Activated CD4-positive, CD25-positive, alpha-beta regulatory T cell (primary cell): ENCODE data around the gene SESTD1.

Source experiments
- DNase-seq, 4 experiments: peaks; one replicate each; lab custom pipeline; 2025; lab: John Stamatoyannopoulos, UW

SESTD1 gene

DNA sequence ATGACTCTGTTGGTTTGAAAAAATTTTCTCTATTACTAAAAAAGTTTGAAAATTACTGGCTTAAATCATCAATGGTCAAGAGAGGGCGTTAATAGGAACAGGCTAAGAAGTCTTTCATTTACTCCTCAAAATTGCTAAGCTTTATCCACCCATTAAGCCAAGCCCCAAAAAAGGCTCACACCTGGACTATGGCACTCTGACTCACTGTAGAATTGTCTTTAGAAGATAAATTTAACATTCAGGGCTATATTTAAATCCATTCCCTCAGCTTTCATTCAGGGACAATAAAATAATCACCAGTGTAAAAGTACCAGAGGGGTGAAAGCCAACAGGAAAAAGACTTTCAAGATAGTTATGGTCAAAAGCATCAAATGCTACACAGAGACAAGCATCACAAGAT, 80.0 kb downstream of the SESTD1 start:
- no peak for DNase-seq

DNA sequence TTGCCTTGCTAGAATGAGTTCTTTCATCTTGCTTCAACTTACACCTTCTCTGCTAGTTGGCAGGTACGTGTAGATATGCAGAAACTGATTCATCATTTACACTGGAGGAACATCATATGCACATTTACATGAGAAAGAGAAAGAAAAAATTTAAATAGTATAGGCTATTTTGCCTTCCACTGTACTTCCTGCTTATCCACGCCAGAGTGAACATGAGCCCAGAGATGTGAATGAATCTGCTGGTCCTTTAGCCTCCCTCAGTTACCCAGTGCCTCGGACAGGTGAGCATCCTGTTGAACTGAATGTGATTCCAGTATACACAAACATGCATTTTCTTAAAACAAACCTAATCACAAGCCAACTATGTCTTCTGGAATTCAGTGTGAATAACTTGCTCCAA, 83.6 kb downstream of the SESTD1 start:
- no peak for DNase-seq

DNA sequence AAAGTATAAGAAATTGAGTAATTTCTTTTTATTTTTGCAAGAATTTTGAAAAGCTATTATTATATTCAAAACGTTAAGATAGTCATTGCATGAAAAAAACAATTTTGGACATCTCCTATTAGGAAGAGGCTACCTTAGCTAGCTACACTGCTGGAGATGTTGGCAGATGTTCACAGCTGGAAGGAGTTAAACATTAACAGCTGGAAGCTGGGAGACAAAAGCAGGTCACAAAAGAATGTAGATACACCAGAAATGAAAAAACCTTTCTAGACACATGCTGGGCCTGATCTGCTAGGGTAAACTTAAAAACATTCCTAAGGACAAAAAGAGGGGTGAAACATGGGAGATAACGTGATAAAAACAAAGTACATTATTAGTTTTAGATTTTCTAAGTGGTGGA, 84.4 kb downstream of the SESTD1 start:
- DNase-seq: no peak

DNA sequence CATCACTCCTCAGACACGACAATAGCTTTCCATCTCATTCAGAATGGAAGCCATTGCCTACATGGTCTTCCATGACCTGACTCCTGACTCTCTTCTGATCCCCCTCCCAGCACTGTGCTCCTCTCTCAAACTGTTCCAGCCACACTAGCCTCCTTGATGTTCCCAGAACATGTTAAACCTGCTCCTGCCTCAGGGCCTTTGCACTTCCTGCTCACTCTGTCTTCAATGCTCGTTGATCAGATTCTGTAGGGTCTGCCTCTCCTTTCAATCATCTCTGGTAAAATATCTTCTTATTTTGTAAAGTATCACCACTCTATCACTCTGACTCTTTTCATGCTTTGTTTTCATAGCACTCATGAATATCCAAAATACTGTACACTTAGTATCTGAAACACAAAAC, 84.9 kb downstream of the SESTD1 start:
- no peak for DNase-seq

DNA sequence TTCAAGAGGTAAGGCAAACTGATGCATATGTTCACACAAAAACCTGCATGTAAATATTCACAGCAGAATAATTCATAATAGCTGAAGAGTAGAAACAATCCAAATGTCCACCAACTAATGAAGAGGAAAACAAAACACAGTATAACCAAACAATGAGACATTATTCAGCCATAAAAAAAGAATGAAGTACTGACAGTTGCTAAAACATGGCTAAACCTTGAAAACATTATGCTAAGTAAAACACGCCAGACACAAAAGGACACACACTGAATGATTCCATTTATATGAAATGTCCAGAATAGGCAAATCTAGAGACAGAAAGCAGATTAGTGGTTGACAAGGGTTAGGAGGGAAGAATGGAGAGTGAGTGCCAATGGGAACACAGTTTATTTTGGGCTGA, 86.9 kb downstream of the SESTD1 start:
- DNase-seq: no peak

DNA sequence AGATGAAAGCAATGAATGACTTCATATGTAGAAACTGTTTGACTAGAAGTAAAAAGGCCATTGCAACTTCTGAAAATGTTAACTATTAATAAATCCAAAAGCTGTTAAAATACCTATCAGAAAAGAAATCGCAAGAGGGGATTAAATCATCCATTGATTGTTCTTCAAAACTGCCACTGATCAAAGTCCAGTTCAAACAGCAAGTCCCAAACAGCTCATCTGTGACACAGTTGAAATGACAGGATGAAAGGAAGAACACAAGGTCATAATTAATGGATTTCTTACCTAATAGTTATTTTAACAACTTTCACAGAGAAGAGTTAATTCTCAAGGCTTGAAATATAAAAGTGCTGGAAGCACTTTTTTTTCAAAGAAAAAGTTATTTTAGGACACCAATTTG, 90.4 kb downstream of the SESTD1 start:
- no peak for DNase-seq

DNA sequence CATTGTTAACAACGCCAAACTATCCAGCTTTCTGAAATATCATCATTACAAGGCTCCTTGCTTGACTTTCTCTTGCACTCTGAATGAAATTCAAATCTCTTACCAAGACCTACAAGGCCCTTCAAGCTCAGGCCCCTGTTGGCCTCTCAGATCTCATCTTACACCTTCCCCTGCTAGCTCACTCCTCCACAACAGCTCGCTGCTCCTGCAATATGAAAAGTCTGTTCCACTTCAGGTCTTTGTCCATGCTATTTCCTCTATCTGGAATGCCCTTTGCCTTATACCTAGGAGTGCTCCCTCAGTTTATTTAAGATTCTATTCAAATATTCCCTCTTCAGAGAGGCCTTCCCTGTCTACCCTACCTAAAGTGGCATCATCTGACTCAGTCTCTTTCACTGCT, 91.7 kb downstream of the SESTD1 start:
- DNase-seq: no peak

DNA sequence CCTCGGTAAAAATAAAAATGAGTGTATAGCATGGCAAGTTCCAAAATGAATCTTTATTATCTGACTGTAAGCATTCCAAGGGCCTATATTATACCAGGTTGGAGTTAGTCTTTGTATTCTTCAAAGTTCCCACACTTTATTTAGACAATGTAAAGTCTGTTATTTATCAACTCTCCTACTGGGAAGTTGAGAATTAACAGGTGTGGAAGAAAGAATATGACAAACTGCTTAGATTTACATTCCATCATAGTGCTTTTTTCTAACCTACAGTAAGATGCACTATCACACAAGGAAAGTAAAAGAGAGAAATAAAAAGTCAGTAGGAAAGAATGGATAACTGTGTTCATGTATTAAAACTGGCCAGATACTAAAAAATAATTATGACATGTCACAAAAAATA, 93.3 kb downstream of the SESTD1 start:
- no peak for DNase-seq

DNA sequence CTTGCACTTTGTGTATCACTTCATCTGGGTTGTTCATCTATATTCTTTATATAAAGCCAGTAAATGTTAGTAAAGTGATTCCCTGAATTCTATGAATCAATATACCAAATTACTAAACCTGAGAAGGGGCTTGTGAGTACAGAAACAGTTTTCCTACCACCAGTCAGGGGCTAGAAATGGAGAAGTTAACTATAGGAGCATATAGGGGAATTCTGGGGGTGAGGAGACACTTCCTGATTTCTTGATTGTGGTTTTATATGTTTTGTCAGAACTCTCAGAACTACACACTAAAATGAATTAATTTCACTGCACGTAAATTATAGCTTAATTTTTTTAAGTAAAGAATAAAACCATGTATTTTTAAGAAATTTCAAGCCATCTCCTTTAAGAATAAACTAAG, 93.7 kb downstream of the SESTD1 start:
- no peak for DNase-seq

DNA sequence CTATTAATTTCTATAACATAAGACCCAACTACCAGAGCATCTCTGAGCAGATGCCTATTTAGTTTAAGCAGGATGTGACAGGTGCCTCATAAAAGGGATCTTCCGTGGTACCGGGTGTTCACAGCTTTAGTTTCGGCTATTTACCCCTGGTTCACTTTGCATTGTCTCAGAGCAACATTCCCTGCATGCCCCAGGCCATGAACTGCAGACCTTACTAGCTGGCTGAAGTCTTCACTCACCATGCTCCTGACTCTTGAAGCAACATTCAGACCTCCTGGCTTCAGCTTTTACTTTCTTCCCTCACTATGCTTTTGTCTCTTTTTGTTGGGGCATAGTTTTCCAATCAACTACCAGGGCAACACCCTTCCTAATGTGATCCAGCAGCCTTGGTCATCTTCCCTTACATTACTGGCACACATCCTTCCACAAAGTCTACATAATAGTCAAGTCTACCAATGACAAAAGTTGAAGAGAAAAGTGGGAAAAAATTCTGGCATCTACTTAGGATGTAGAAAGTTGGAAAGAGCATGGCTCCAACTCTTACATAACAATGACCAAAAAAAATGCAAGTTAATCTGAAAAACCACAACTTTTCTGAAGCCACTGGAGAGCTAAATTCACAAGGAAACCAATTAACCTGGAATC, 99.2 kb downstream of the SESTD1 start:
- no peak for DNase-seq

DNA sequence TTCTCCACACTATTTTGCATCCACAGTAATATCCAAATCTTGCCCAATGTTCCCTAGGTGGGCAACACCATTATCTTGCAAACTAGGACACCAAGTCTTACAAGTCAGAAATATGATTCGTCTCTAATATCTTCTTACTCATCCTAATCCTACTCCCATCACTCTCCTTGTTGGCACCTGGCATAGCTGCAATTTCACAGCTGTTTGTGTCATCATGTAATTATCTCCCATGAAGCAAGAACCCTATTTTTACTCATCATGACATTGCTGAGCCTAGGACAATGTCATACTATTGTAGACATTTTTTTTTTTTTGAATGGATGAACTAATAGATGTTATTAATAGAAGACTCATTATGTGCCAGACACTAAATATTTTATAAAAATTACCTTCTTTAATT, 123.4 kb downstream of the SESTD1 start:
- no peak for DNase-seq

DNA sequence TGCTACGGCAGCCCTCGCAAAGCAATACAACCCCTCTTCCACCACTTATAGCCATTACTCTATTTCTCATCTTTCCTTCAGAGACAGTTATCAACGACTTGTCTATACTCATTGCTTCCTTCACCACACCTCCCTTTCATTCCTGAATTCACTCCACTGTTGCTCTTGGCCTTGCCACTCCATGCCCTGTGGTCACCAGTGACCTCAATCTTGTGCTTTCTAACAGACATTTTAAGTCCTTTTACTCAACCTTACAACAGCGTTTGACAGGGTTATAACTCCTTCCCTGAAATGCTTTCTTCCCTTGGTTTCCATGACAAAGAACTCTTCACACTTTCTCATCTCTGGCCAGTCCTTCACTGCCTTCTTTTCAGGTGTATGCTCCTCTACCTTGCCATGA, 124.1 kb downstream of the SESTD1 start:
- DNase-seq: no peak

DNA sequence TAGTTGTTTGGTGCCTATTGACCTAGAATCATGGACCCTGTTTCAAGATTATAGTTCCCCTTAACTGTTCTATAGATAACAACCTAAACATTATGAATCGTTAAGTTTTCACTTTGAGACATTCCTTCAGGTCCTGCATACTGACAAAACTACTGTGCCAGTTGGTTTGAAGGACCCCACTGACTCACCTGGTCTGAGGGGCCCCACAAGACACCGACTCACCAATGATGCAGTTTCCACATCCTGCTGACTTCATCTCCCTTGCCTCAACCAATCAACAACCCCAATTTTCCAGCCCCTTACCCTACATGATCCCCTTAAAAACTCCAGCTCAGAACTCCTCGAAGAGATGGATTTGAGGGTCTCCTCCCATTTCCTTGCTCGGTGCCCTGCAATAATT, 125.1 kb downstream of the SESTD1 start:
- DNase-seq: no peak

DNA sequence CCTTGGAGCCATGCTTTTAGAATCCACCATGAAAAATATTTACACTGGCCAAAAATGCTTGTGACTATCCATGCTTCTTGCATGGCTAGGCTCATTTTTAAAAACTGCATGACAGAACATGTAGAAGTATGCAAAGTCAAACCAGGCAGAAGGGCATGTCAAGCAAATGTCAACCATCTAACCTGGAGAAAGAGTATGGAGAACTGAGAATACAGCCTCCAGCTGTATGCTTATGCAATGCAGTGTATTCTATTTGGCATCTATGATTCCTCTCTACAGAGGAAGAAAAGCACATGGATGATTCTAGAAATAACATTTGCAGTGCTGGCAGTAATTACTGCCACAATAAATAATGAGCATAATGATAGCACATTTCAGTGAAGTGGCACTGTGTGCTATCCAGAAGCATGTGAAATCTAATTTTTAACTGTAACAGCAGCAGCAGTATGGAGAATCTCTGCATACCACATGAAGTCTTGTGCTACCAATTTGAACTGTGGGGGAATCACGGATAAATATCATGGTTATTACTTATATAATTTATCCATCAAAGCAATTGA, 127.4 kb downstream of the SESTD1 start:
- DNase-seq: no peak

DNA sequence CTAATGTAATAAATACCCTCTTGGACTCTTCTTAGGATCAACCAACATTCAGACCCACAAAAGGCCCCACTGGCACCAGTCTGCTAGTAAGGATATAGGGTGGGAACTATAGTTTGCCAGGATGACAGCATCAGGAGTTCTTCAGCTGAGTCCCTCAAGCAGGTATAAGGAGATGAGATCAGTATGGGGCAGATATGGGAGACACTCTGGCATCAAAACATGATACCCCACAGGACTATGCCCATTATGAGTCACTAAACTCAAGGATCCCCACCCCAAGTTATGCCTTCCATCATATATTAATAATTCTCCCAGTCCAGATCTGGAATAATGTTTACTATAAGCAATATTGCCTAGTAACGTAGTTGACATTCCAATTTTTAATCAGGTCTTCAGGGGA, 131.6 kb downstream of the SESTD1 start:
- DNase-seq: no peak

DNA sequence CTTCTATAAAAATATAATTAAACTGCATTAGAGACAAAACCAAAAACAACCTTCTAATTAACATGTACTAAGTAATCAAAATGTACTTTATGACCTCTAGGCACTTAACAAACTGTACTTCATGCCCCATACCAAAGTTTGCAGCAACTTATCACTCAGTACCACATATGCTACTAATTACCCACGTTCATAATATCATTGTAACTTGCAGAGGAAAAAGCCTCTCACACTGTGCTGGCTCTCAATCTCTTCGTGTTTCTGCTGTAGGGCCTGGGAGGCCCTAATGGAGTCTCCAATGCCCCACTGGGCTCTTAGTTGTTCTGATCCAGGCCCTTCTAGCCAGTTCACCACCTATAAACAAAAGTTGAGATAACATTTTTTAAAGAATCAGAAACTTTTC, 132.6 kb downstream of the SESTD1 start:
- no peak for DNase-seq

DNA sequence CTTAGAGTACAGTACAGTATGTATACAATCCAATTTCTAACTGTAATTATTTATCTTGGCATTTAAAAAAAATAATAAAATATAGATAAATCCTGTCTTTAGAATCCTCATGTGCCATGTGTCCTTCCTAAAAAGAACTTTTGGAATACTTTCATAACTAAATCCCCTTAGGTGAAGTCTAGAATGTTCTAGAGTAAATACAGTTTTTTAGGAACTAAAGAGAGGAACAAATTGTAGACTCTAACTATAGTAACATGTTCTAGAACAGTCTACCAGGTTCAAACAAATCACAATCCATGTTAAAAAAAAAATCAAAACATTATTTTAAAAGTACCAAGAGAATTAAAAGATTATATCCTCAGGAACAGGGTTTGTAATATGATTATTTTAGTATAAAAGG, 134.1 kb downstream of the SESTD1 start:
- DNase-seq: no peak

DNA sequence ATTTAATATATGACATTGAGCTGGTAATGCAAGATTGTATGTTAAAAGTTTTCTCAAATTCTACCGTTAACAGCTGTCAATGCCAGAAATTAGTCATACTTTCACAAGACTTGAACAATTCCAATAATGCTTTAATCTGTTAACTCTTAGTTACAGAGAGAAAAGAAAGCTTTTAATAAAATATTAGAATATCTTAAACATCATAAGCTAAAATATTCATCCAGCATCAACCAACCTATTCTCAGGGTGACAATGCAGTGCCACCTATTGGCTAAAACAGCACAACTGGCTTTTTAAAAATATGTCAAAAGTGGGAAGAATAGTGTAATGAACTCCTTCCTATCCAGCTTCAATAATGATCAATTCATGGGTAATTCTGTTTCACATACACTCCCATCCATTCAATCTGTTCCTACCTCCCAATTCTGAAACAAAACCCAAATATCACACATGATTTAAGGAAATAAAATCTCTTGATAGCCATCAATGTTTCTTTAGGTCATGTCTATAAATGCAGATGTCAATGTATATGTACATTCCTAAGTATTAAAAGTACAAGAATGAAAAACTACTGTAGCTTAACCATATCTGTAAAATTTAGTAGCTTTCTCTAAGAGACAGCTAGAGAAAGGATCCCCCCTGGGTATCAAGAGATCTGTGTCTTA, 134.9 kb downstream of the SESTD1 start:
- DNase-seq: no peak

DNA sequence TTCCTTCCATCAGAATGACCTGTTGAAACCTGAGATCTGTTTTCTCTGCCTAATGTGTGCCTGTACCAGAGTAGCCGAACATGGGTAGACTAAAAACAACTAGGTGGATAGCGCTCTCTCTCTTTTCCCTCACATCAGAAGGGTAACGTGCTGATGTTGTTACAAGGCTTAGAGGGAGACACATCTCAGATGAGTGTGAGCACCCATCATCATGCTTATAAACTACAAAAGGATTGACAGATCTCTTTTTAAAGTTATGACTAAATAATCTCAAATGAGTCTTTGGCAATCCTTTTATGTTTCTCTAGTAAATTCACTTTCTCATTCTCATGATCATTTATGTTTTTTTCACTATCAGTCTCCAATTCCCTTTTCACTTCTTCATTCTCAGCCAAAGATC, 139.2 kb downstream of the SESTD1 start:
- DNase-seq: no peak

DNA sequence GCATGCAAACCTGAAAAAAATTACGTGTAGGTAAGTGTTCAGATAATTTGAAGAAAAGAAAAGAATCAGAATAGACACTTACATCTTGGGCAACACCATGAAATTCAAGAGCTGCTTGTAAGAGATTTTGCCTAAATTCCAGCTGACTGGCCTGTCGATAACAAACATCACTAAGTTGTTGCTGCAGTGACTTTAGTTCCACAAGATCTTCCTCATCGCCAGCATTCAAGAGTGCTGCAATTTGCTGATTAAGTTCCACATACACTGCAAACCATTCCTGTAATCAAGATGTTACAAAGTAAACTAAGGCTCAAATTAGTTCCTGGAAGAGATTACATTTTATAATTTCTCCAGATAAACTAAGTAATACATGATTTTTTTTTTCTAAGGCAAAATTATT, 140.3 kb downstream of the SESTD1 start:
- no peak for DNase-seq

DNA sequence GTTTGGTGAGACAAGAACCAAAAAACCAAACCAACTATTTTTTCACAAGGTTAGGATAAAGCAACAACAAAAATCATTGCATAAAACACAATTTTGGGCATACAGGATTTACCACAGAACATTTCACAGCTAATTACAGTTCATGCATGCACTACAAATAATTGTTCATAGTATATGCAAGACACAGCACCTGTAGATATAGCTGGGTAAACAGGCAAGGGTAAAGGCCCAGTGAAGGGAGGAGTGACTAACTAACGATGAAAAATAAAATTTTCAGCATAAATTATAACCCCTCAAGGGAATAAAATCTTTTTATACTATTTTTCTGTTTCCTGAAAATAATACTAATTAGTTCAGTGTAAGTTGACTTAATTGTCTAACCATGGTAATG, 141.4 kb downstream of the SESTD1 start:
- no peak for DNase-seq

DNA sequence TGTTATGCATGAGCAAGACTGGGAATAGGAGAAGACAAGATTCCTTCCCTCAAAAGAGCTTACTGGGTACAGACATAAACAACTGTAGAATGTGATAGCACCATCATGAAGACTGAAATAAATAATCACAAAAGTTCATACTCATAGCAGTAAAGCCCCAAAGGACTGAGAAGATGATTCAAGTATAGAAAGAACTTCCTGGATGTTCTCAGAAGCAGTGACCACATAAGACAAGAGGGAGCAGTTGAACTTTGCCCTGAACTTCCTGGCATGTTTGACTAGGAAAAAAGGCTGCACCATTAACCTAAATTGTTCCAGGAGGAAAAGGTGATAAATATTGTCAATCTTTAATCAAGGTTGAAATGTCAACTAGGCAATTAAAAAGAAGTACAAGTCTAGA, 156.9 kb downstream of the SESTD1 start:
- no peak for DNase-seq

DNA sequence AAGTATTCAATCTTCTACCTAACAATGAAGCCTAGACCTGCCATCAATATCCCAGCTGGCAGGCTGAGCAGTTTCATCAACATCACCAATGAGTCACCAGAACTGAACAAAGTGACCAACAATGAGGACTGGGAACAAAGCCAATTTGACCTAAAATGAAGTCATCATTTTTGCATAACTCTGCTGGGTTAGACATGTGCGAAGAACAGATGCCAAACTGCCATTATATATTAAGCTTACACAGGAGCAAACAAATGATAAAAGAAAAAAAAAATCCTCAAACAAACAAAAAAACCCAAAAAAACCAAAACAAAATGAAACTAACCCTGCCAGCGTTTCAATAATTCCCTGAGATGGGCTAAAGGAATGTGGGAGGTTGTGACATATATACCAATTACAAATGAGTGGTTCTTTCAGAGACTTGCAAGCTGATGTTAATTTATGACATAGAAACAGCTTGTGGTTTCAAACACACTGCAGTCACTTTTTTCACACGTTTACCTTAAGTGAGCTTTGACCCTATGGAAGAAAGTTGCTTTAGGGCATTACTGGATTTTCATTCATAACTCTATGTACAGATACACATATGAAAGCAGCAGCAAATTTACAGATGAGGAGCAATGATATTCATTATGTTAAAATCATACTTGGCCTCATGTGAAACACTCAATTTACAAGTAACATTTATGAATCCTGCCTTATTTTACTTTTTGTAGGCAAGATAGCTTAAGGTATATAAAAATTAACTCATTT, 157.8 kb downstream of the SESTD1 start:
- DNase-seq: no peak
